IPS DF 4.7 (cell line): ENCODE results near the gene SLC12A9.
"Not testable (repeated sequence)": the region's sequence is repeated elsewhere in the genome, so short reads cannot be mapped to it uniquely, and the experiment has no call there.

Experiments used
- DNase-seq: peaks from one replicate; pipeline ENCODE4 v3.0.0-alpha.2; 2013; ENCODE audit warnings: low spot score; ENCODE audit errors: extremely low read depth

The SLC12A9 gene

GRCh38 chr7:100825751-100826513, 26.6 kb upstream of the SLC12A9 start:
- no peak for DNase-seq

DNA sequence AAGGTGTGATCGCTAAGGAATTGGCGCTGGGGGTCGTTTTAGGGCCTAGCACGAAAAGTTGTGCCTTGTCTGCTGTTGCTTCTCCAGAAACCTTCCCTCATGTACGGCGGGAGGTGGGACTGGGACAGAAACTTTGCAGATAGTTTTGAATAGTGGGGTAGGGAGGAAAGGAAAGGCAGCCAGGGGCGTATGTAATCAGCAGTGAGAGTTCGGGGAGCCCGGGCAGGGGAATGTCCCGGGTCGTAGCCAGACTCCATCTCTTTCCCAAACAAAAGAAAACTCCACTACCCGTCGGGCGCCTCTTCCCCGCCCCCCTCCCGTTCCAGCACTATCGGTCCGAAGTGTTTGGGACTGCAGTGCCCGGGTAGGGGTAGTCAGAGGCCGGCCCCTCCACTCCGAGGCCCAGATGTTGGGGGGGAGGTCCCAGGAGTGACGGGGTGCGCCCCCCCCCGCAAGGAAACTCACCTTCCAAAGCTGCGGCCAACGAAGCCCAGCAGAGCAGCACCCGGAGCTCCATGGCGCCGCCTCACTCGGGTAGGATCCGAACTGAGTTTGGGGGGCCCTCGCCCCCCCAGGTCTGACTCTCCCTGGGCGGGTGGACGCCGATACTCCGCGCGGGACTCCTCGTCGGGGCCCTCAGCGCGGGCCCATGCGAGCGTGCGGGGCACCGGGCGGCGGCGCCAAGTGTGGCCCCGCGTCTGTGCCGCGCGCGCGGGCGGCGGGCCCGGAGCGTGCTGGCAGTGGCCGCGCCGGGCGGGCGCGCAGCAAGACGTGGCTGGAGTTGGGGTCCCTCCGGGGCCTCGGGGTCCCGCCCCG, 25.8 kb upstream of the SLC12A9 start:
- no peak for DNase-seq

DNA sequence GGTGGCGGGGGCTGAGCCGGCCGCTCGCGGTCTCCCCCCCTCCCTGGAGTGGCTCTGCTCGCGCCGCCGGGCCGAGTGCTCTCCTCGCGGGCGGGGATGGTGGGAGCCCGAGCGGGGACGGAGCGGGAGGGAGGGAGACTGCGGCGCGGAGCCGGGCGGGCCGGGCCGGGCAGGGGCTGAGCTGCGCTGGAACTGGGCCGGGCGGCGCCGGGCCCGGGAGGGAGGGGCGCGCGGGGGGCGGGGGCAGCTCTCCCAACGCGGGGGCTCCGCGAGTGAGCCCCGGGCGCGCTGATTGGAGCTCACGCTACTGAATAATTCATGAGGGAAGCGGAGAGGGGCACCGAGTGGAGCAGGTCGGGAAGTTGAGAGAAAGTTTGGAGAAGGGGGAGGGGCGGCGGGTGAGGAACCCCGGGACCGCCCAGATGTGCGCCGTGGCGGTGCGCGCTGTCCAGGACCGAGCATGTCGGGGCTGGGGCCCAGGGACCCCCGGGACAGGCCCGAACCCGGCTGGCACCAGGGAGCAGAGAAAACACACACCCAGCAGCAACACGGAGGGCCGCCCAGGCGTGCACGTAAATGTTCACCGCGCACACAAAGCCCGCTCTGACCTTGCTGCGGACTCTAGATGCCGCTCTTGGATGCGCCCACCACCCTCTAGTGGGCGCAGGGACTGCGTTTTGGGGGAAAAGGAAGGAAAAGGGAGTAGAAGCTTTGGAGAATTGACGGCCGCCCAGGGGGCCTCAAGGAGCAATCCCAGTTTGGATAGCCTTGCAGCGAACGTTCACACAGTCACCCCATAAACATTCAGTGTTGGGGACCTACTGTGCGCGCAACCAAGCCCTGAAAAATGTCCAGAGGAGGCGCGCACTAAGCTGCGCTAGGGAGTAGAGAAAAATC, 24.9 kb upstream of the SLC12A9 start, which contains the start of gene EPHB4:
TSS of gene EPHB4 (minus strand) at position 194 of the 897 bp plus-strand sequence. CDS start 493 bp downstream, outside the sequence.
- DNase-seq = peak; percentile 75

- no peak for DNase-seq
Observed at GRCh38 chr7:100829150-100829716, 23.3 kb upstream of the SLC12A9 start.

GRCh38 chr7:100830396-100830795, 22.1 kb upstream of the SLC12A9 start:
- no peak for DNase-seq

- DNase-seq = no peak
Observed at GRCh38 chr7:100832281-100832633, 20.3 kb upstream of the SLC12A9 start.

GRCh38 chr7:100835903-100836811, 16.4 kb upstream of the SLC12A9 start:
- peak; percentile 78 for DNase-seq

- DNase-seq = no peak
Observed at GRCh38 chr7:100836812-100837098, 15.8 kb upstream of the SLC12A9 start.

DNA sequence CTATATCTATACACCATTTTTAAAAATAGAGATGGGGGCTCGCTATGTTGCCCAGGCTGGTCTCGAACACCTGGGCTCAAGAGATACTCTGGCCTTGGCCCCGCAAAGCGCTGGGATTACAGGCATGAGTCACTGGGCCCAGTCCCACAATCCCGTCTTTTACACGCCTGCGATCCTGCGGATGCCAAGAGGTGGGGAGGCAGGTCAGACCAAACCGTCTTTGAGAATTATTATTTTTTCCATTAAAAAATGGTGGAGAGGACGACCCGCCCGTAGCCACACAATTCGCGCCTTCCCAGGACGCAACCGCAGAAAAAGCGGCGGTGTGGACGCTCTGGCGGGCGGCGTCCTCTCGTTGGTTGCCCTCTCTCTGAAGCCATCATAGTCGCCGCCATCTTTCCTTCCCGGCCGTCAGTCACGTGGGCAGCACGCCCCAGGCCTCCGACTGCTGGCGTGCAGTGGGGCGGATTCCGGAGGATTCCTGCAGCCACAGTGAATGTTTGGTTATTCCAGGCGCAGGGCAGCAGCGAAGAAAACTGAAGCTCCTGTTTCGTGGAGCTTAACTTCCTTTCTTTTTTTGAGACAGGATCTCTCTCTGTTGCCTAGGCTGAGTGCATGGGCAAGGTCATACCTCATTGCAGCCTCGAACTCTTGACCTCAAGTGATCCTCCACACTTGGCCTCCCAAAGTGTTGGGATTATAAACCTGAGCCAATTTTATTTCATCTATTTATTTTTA, 15.2 kb upstream of the SLC12A9 start:
- DNase-seq = peak; percentile 88

- DNase-seq = no peak
Observed at GRCh38 chr7:100839361-100839760, 13.2 kb upstream of the SLC12A9 start.

GRCh38 chr7:100840470-100841100, 11.9 kb upstream of the SLC12A9 start:
- no peak for DNase-seq

- no peak for DNase-seq
Observed at GRCh38 chr7:100847360-100847759, 5.2 kb upstream of the SLC12A9 start.

DNA sequence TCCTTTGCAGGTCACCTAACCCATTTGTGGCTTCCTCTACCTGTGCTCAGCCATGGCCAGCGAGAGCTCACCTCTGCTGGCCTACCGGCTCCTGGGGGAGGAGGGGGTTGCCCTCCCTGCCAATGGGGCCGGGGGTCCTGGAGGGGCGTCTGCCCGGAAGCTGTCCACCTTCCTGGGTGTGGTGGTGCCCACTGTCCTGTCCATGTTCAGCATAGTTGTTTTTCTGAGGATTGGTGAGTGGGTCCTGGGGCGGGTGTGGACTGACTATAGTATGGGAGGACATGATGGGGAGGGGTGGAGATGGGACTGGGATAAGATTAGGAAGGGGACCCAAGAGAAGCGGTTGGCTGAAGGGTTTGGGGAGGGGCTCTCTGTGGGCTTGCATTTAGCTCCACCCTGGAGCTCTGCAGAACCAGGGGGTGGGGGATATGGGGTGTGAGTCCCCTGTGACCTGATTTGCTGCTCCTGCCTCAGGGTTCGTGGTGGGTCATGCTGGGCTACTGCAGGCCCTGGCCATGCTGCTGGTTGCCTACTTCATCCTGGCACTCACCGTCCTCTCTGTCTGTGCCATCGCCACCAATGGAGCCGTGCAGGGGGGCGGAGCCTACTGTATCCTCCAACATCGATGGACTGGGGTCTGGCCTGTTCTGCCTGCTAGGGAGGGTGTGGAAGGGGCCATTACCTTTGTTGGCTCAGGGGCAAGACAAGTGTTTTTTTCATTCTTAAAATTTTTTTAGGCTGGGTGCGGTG, 1.8 kb downstream of the SLC12A9 start:
- no peak for DNase-seq

DNA sequence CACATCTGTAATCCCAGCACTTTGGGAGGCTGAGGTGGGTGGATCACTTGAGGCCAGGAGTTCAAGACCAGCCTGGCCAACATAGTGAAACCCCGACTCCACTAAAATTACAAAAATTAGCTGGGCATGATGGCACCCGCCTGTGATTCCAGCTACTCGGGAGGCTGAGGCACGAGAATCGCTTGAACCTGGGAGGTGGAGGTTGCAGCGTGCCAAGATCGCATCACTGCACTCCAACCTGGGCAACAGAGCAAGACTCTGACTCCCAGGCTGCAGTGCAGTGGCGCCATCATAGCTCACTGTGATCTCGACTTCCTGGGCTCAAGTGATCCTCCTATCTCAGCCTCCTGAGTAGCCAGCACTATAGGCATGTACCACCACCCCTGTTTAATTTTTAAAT, 2.4 kb downstream of the SLC12A9 start:
- not testable (repeated sequence) for DNase-seq

DNA sequence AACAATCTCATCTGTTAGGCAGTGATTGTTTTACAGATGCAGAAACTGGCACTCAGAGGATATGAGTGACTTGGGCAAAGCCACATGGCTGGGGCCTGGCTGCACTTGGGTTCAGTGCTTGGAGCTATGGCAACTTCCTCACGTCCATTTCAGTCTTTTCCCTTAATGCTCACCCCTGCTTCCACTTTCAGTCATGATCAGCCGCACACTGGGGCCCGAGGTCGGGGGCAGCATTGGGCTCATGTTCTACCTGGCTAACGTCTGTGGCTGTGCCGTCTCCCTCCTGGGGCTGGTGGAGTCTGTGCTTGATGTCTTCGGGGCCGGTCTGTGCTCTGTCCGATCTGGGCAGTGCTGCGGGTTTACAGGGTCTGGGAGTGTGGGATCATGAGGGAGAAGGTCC, 3.0 kb downstream of the SLC12A9 start:
- no peak for DNase-seq

- no peak for DNase-seq
Observed at GRCh38 chr7:100856871-100857282, 4.4 kb downstream of the SLC12A9 start.

GRCh38 chr7:100859856-100860255, 7.3 kb downstream of the SLC12A9 start:
- no peak for DNase-seq
